Measurements from ENCODE around the gene PSMC3IP.
"Not testable (repeated sequence)": the region's sequence is repeated elsewhere in the genome, so short reads cannot be mapped to it uniquely, and the experiment has no call there.

PSMC3IP gene, protein sequence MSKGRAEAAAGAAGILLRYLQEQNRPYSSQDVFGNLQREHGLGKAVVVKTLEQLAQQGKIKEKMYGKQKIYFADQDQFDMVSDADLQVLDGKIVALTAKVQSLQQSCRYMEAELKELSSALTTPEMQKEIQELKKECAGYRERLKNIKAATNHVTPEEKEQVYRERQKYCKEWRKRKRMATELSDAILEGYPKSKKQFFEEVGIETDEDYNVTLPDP

GRCh38 chr17:42577532-42578281 lies at the start of gene PSMC3IP:
TSS of gene PSMC3IP (minus strand) at chr17:42577729. CDS start at chr17:42577686, 43 bp downstream.
- peak; percentile 88 for DNase-seq

DNA sequence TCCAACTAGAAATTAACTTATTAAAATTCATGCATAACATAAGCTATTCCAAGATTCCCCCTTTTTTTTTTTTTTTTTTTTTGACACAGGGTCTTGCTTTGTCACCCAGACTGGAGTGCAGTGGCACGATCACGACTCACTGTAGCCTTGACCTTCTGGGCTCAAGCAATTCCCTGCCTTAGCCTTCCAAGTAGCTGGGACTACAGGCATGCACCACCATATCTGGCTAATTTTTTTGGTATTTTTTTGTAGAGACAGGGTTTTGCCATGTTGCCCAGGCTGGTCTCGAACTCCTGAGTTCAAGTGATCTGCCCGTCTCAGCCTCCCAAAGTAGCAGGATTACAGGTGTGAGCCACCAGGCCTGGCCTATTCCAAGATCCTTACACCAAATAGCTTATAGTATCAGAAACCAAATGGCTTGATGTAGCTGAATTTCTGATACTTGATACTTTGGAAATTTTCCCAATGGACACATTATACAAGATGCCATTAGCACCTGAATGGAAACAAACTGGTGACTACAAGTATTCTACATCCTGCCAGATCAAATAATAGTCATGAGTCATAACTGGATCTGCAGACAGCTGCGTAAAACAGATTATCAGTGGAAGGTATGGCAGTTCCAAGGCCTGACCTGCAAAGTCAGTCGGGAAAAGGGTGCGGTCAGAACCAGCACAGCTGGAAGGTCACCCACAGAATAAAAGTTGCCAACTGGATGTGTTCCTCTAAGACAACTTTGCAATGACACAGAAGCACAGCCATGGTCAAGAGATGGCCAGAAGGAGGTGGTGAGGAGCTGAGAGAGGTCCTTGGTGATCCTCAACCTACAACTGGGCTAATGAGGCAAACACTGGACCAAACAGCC lies 46.4 kb upstream of the PSMC3IP start:
- DNase-seq = no peak

DNA sequence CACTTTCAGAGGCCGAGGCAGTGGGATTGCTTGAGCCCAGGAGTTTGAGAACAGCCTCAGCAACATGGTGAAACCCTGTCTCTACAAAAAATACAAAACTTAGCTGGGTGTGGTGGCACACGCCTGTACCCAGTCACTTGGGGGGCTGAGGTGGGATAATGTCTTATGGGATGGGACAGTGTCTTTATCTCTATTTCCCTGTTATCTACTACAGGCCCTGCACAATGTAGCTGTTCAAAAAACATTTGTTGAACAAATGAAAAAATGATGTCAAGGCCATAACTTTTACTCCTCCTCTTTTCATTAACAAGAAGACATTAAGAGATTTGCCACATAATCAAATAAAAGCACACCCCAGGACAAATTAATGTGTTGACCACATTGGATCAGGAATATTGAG lies 45.7 kb upstream of the PSMC3IP start:
- no peak for DNase-seq

- DNase-seq = not testable (repeated sequence)
Observed at GRCh38 chr17:42621987-42622386, 44.5 kb upstream of the PSMC3IP start.

DNA sequence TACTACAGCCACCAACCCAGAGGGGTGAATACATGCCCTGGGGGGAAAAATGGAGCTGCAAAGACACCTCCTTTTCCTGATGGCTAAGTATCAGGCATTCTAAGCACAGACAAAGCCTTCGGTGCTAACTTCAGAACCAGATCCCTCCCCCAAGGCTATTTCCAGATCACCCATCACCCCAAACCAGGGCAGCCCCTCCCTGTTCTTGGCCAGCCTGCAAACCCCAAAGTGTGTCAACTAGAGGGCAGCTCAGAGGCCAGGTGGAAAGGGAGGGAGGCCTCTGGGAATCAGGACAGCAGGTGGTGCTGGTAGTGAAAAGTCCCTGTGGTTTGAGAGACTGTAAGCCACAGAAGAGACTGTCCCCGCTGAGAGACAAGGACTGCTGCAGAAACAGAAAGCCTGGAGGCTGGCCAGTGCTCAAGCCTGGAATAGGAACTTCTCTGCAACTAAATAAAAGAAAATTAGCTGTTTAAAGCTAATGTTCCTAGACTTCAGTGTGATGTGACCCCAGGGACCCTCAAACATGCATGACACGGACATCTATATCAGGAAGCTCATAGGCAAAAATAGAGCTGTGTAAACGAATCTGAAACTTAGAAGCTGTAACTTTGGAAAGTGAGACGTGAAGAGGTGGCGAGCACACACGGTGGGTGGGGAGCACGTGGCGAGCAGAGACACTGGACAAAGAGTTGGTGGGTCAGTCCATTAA lies 41.1 kb upstream of the PSMC3IP start:
- DNase-seq = no peak

GRCh38 chr17:42617956-42618431 lies 40.5 kb upstream of the PSMC3IP start:
- DNase-seq = no peak

DNA sequence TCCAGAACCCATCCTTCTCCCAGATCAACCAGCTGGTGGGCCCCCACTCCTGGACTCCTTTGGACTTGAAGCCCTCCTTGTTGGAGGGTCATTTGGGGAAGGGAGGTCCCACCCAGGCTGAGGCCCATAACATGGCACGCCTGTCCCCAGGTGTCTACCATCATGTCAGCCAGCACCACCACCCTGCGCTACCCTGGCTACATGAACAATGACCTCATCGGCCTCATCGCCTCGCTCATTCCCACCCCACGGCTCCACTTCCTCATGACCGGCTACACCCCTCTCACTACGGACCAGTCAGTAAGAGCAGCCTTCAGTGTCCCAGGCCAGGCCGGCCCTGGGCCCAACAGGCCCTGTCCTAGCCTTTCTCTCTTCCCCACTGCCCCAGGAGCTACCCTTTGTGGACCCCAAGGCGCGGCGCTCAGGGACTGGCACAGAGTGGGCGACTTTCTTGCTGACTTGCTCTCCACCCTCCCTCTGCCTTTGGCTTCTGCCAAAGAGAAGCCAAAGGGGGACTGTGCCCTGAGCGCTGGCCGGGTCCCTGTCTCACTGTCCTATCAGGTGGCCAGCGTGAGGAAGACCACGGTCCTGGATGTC lies 36.3 kb upstream of the PSMC3IP start:
- DNase-seq = no peak

- DNase-seq = no peak
Observed at GRCh38 chr17:42612013-42612412, 34.5 kb upstream of the PSMC3IP start.

DNA sequence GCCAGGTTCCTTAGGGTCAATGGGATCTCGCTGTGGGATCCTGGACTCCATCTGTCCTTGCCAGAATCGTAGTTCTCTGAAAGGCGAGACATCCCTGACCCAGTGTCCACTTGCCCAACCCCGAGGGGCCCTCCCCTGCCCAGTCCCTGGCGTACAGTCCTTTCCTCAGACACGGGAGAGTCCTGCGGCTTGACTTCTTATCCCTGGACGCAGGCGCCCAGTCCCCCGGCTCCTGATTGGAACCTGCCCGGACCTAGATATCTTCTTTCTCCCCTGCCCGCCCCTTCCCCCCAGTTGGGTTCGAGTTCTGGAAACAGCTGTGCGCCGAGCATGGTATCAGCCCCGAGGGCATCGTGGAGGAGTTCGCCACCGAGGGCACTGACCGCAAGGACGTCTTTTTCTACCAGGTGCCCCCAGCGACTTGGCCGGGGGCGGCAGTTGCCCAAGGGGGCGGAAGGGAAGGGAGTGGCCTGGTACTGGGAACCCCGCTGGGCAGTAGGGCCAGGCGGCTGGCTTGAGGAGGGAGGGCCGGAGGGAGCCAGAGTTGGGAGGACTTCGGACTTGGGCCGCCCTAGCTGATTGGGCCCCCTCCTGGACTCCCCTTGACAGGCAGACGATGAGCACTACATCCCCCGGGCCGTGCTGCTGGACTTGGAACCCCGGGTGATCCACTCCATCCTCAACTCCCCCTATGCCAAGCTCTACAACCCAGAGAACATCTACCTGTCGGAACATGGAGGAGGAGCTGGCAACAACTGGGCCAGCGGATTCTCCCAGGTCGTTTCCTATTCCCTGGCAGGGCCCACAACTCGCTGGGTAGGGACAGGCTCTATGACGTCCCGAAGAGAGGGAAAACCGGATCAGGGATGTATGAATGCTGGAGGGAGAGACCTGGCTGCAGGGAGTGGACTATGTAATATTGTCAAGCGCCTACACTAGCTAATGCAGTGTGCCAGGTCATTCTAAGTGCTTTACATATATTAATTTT lies 32.6 kb upstream of the PSMC3IP start:
- not testable (repeated sequence) for DNase-seq

DNA sequence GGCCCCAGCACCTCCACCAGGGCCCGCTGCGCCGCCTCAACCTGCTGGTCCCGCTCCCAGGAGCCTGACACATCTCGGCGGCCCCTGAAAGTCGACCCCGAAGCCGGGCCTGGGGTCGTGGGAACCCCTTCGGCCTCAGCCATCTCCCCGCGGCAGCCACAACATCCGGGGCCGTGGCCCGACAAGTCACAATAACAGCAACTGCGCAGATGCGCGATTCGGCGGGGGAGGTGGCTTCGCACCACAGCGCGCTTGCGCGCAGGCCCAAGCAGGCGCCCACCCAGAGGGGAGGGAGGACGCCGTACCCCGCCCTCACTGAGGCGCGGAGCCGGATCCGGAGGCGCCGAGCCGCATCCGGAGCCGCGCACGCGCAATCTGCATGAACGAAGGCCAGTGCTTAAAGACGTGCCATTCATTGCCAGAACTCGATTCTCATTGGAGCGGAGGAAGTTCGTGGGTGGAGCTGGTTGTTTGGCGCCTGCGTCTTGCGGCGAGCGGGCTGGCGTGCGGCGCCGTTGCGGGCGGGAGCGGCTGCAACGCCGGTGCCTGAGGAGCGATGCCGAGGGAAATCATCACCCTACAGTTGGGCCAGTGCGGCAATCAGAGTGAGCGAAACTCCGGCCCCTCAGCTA lies 31.8 kb upstream of the PSMC3IP start, which contains the start of the genes RETREG3 and TUBG1:
TSS of gene RETREG3 (minus strand) at position 193 of the 632 bp plus-strand sequence. CDS start at position 143, 50 bp downstream.
TSS of gene TUBG1 (plus strand) at position 502 of the 632 bp plus-strand sequence. CDS start at position 557, 55 bp downstream.
- DNase-seq = peak; percentile 96

DNA sequence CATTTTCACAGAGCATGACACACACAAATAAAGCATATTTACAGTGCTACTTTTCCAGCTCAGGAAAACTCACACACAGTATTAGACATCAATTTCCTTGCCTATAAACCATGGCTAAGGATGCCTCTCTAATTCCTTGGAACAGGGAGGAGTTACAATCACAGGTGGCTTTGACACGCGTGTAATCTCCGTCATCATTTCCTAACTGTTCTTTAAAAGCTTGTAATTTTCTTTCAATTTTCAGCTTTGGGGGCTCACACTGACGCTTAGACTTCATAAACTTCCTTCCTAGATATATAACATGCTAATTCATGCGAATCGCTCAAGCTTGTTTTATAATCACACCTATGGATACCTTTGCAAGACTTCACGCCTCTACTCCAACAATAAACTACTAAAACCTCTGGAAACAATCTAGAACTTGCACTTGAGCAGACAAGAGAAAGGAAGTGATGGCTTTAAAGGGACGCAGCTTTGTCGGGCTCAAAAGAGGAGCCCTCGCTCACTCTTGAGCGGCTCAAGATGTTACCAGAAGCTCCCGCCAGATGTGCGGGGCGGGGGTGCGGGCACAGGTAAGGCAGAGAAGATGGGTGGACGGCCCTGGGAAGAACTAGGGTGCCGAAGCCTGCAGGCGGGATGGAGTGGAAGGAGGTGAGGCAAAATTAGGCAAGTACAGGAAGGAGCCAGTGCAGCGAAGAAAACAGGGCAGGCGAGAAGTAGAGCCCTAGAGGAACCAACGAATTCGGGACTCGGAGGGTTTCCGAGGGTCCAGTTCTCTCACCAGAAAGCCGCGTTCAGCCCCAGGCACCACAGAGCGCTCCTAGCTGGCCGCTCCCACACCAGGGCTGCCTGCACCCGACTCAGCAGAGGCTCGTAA lies 31.0 kb upstream of the PSMC3IP start:
- DNase-seq = no peak

- DNase-seq = no peak
Observed at GRCh38 chr17:42607769-42608168, 30.2 kb upstream of the PSMC3IP start.

DNA sequence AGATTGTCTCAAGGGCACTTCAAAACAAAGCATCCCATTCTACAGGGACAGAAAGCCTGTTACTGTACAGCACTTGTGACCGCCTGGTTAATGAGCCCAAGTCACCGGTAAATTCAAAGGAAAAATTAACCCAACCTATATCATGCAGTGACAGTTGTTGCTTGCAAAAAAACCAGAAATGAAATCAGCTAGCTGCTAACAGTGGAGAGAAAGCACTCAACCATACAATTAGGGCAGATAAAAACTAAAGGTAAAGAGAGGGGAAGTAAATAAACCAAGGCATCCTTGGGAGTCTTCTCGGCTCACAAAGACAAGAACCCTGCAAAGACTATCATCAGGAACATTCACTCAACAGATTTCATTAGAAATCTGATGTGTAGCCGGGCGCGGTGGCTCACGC lies 25.8 kb upstream of the PSMC3IP start:
- DNase-seq = no peak

DNA sequence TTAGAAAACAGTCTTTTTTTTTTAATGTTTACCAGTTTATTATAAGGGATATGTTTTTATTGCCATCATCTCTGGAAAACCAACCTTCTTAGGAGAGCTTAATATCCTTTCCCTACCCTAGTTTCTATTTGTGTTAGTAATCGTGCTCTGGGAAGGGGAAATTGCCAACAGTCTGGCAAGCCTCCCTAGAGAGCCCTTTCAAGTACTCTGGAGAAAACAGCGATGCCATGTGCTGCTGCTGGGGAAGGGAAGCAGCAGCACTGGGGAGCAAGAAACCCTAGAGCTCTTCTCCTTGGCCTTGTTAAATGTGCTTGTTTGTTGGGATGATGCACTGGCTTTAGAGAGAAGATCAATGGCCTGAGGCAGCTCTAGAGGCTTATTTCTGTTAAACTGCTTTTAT lies 21.4 kb upstream of the PSMC3IP start:
- no peak for DNase-seq

DNA sequence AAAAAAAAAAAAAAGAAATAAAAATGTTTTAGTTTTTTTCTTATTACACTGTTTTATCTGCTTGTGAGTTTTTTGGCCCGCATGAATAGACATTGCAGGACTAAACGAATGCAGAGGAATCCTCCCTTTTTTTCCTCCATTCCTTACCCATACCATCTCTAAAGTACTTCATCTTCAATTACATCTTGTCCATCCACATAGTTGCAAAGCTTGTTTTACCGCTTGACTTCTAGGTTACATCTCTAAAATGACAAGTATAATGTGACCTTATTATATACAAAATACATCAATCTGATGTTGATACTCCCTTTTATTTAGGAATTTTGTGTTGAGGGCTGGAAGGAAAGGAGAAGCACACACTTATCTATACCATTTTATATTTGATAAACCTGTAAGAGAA lies 18.9 kb upstream of the PSMC3IP start:
- no peak for DNase-seq

DNA sequence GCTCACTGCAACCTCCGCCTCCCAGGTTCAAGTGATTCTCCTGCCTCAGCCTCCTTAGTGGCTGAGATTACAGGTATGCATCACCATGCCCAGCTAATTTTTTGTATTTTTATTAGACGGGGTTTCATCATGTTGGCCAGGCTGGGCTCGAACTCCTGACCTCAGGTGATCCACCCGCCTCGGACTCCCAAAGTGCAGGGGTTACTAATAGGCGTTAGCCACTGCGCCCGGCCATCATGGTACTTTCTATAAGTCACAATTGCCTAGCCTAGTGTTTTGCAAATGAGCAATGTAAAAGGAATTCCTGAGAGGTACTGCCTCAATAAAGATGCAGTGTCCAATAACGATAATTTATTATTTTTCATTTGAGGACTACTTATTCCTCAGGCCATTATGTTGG lies 13.9 kb upstream of the PSMC3IP start:
- no peak for DNase-seq

DNA sequence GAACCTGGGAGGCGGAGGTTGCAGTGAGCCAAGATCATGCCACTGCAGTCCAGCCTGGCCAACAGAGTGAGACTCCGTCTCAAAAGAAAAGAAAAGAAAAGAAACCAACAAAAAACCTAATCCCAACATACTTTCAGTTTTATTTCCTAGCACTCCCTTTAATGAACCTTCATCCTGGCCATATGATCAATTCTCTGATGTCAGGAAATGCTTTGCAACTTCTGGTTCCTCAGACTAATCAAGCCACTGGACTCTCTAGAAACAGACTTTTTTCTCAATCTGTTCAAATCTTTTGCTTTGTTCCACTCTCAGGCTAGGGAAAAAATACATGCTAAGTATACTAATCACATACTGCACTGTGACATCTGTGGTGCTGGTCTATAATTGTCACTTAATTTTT lies 13.4 kb upstream of the PSMC3IP start:
- DNase-seq = no peak

DNA sequence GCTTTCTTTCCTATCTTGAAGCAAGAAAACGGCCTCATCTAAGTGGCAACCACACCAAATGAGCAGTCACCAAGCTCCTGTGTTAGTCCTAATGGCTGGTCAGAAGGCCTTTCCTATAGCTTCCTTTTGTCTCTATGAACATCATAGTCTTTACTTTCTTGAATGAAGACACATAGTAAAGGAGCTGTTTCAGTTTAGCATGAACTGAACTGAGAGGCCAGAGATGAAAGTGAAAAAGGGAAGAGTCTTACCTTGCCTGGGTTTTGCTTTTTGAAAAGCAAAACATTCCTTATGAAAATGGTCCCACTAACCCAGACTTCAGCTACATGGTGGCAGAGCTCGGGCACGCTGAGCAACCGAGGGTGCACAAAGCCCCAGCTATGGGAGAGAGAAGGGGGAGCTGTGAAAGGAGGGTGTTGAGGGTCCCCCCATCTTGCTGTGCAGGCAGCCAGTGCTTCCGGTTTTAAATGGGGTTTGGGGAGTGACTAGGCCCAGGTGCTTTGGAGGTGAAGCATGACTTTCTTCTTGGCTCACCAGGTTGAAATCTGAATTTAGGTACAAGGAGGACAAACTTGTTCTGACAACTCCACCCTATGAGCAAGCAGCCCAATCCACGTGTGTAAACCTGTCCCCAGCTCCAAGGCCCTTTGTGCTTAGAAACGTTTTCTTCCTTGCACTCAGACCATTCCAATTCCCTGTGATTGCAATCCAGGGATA lies 9.1 kb upstream of the PSMC3IP start:
- DNase-seq = no peak

- no peak for DNase-seq
Observed at GRCh38 chr17:42585353-42585752, 7.8 kb upstream of the PSMC3IP start.

All from activated T-cell treated with anti-CD3 and anti-CD28 coated beads for 4 hours (primary cell).